K562 (cell line): Measurements from ENCODE around the gene RNASE7. TPM values are rescaled to one million over a fixed set of nuclear protein-coding genes. Genes with fewer than 3 reads are reported as not detected.

Experiments
- ATAC-seq: fragments of 200-7000 bp; cut with Tn5 transposase; 3 replicates; pipeline ENCODE4 v1.9.1; 2020; ENCODE audit warnings: moderate library complexity
- BruUV-seq: library from RNA; stranded (reverse); fragments of 400-500 nt; replicated peaks from 2 replicates; lab custom pipeline; 2021; lab: Mats Ljungman, UMichigan
- CTCF ChIA-PET: fragments of 300-600 bp; formaldehyde crosslinking; extraction: SDS; loops from one replicate; lab custom pipeline; 2021; ENCODE audit warnings: low intra/inter-chr PET ratio; lab: Yijun Ruan, JAX
- POLR2A ChIA-PET: fragments of 300-600, 350-650 bp; sonication (Branson Sonifier 250); formaldehyde crosslinking; extraction: SDS; loops from one replicate; lab custom pipeline; 2021; ENCODE audit warnings: antibody characterized with exemption, inconsistent platforms; lab: Yijun Ruan, JAX
- DNase-seq, 4 experiments: peaks; one replicate each; pipeline versions ENCODE4 v3.0.0 to v3.0.0-alpha.2; 2011 to 2018; ENCODE audit warnings: low spot score in 3 of 4, mixed read lengths in 3 of 4; ENCODE audit errors: extremely low read depth in 1 of 4
- FAIRE-seq: peaks from 2 replicates; lab custom pipeline; 2011; peaks lifted over from hg19 to GRCh38; lab: Jason Lieb, UNC
- H2AFZ ChIP-seq: 2 replicates; pipeline ENCODE4 v1.6.0; 2011; ENCODE audit warnings: low read depth, low read length, control low read depth, inconsistent platforms
- H3K27ac ChIP-seq: fragments of 200-600 bp; 3 replicates; pipeline ENCODE4 v1.8.0; 2011; ENCODE audit warnings: low read depth, mild to moderate bottlenecking, control low read depth, inconsistent platforms, low read length, moderate library complexity, mixed read lengths; ENCODE audit errors: extremely low read depth
- H3K27me3 ChIP-seq, 2 experiments: fragments of 300-600 bp in 1 of 2; 2 replicates in 1 of 2; 3 replicates in 1 of 2; pipeline versions ENCODE4 v1.6.0 to v1.8.0; 2011; ENCODE audit warnings: inconsistent platforms in 2 of 2, low read length in 2 of 2, mild to moderate bottlenecking in 1 of 2, mixed read lengths in 1 of 2, moderate library complexity in 1 of 2; ENCODE audit not compliant: control insufficient read depth in 2 of 2, insufficient read depth in 2 of 2
- H3K36me3 ChIP-seq: fragments of 300-600 bp; 3 replicates; pipeline ENCODE4 v1.8.0; 2011; ENCODE audit warnings: mild to moderate bottlenecking, low read length, inconsistent platforms; ENCODE audit not compliant: control insufficient read depth, insufficient read depth
- H3K4me1 ChIP-seq, 2 experiments: fragments of 200-600 bp in 1 of 2; replicated peaks in 1 of 2; 2 replicates in 1 of 2; 3 replicates in 1 of 2; pipeline versions ENCODE4 v1.5.1 to v1.8.0; 2011; ENCODE audit warnings: inconsistent platforms in 2 of 2, low read length in 2 of 2, mild to moderate bottlenecking in 1 of 2, mixed read lengths in 1 of 2, moderate library complexity in 1 of 2; ENCODE audit not compliant: control insufficient read depth in 2 of 2, insufficient read depth in 2 of 2
- H3K4me2 ChIP-seq: 2 replicates; pipeline ENCODE4 v1.6.1; 2011; ENCODE audit warnings: low read length, control low read depth, inconsistent platforms, mixed read lengths; ENCODE audit not compliant: insufficient read depth
- H3K4me3 ChIP-seq: fragments of 200-600 bp; sonication (generic), shearing (Covaris generic); 2 replicates; pipeline ENCODE4 v1.5.1; 2016; ENCODE audit warnings: control low read depth, inconsistent platforms
- H3K79me2 ChIP-seq: fragments of 200-600 bp; 3 replicates; pipeline ENCODE4 v1.8.0; 2011; ENCODE audit warnings: low read length, inconsistent platforms; ENCODE audit not compliant: control insufficient read depth, insufficient read depth
- H3K9ac ChIP-seq, 2 experiments: 2 replicates each; pipeline versions ENCODE4 v1.6.0 to v1.6.1; 2011; ENCODE audit warnings: low read depth in 2 of 2, low read length in 2 of 2, control low read depth in 1 of 2, inconsistent platforms in 1 of 2, mild to moderate bottlenecking in 1 of 2, mixed read lengths in 1 of 2; ENCODE audit not compliant: insufficient read depth in 1 of 2
- H3K9me1 ChIP-seq: one replicate; pipeline ENCODE4 v1.6.0; 2011; ENCODE audit warnings: inconsistent platforms, mild to moderate bottlenecking, low read length, moderate library complexity; ENCODE audit not compliant: control insufficient read depth, insufficient read depth
- H3K9me3 ChIP-seq: replicated peaks from 2 replicates; pipeline ENCODE4 v1.5.1; 2011; ENCODE audit warnings: low read depth, low read length, inconsistent platforms; ENCODE audit not compliant: control insufficient read depth, insufficient read depth
- H4K20me1 ChIP-seq: replicated peaks from 2 replicates; pipeline ENCODE4 v1.6.1; 2011; ENCODE audit warnings: low read length, inconsistent platforms, mixed read lengths; ENCODE audit not compliant: control insufficient read depth, insufficient read depth
- TRIM25 ChIP-seq: fragments of 450-650 bp; IDR thresholded peaks from 2 replicates; pipeline ENCODE4 v1.7.0; 2016; ENCODE audit warnings: borderline replicate concordance
- ZSCAN32 ChIP-seq: fragments of 450-650 bp; formaldehyde crosslinking; IDR thresholded peaks from 2 replicates; pipeline ENCODE4 v1.4.0; 2020; ENCODE audit warnings: mild to moderate bottlenecking, moderate library complexity
- WGBS: fragments of 100-300 bp; shearing (Covaris generic); methylation state at CpG from one replicate; pipeline ENCODE4 v1.1.6; 2016; ENCODE audit warnings: low coverage, mixed read lengths; ENCODE audit not compliant: insufficient coverage; ENCODE audit errors: missing lambda C conversion rate; 5-methylcytosine and 5-hydroxymethylcytosine counted together
- in situ Hi-C: fragments of 300-500 bp; cut with MboI; formaldehyde crosslinking; loops from 4 replicates; pipeline ENCODE4 v1.15.0; 2018; ENCODE audit warnings: inconsistent platforms, mixed read lengths
- intact Hi-C: fragments of 100-400 bp; cut with micrococcal nuclease; formaldehyde crosslinking; loops from 2 replicates; pipeline ENCODE4 v1.14.2; 2022
- polyA plus RNA-seq, 8 experiments: library from polyadenylated mRNA; depleted of rRNA in 4 of 8; stranded (reverse) in 5 of 8; unstranded in 3 of 8; fragments of >200 nt; fragmentation: Nextera tagmentation in 2 of 8; fragmentation: Illumina TruSeq in 1 of 8; extraction: Ambion mirVana in 2 of 8; extraction: Trizol in 1 of 8; gene quantifications; 2 replicates each; pipeline versions ENCODE4 v1.2.1 to v1.2.3, GENCODE V29; 2011 to 2014; ENCODE audit warnings: inconsistent platforms in 1 of 8, missing spikeins in 1 of 8
- total RNA-seq, 7 experiments: library from RNA; depleted of rRNA in 6 of 7; stranded (reverse); fragments of >200 nt in 6 of 7; fragmentation: Illumina TruSeq in 2 of 7; extraction: Trizol in 2 of 7; gene quantifications; 2 replicates each; pipeline versions ENCODE4 v1.2.1 to v1.2.3, GENCODE V29; 2011 to 2021; ENCODE audit warnings: low replicate concordance in 1 of 7

RNASE7 gene
- total and polyA plus RNA-seq, 9 of the 15 experiments (the other 6 are each of a cell fraction or from before 2014, with no cell fraction given) = not detected

GRCh38 chr14:21042918-21043317 is 756 bp downstream of the RNASE7 start:
- no peak for FAIRE-seq
- CTCF ChIA-PET = no interaction called here
- 48% methylated on average over 8 of the region's 8 CpGs for WGBS
- Histone ChIP-seq H3K79me2 (no peaks in the 10 kb centered on the region), H3K9me1 (no peaks in the 10 kb centered on the region), H4K20me1 (no peaks in the 10 kb centered on the region), H3K27ac (no peak overlapping the region), H2AFZ (no peak overlapping the region)
- intact Hi-C loops (loop anchor here (5.0 kb wide), 1 partner anchor 186 kb away; no protein-coding TSS in a partner anchor), in situ Hi-C loops (no loop called here)
- TF ChIP-seq TRIM25 (no peak), ZSCAN32 (no peak)
- TF ChIP-seq, all 486 proteins: peak for 0
- Histone ChIP-seq H3K36me3 (no peaks in the 10 kb centered on the region), H3K4me3 (no peak overlapping the region), H3K27me3 (no peaks in the 10 kb centered on the region), H3K9ac (no peak overlapping the region), H3K9me3 (no peaks in the 10 kb centered on the region), H3K4me2 (no peak overlapping the region), H3K4me1 (peaks cover 5 to 25% of the 10 kb centered on the region in 2 experiments; a peak in 4 of 5 replicates)
- POLR2A ChIA-PET = interaction anchor here (0.7 kb wide), 1 partner anchor 28 kb away, joined by 3 read pairs; no protein-coding TSS in a partner anchor
- BruUV-seq = no TSS peak
- no peak for ATAC-seq
- DNase-seq = no peak
